SK-N-MC (cell line): Measurements from ENCODE around the gene ECM2.

ENCODE experiments used
- EZH2 ChIP-seq: fragments of 200-600 bp; sonication (generic); IDR thresholded peaks from one replicate; pipeline ENCODE4 v1.6.1; 2017; ENCODE audit warnings: antibody characterized with exemption
- FOXP2 ChIP-seq: optimal IDR thresholded peaks from 2 replicates; pipeline ENCODE3; 2011; ENCODE audit warnings: mild to moderate bottlenecking, moderate library complexity; ENCODE audit not compliant: insufficient read depth; ENCODE audit errors: extremely low read length, control extremely low read depth
- POLR2AphosphoS5 ChIP-seq: IDR thresholded peaks from 2 replicates; pipeline ENCODE4 v1.6.1; 2012; ENCODE audit warnings: mild to moderate bottlenecking, low read depth, low read length, borderline replicate concordance

DNA sequence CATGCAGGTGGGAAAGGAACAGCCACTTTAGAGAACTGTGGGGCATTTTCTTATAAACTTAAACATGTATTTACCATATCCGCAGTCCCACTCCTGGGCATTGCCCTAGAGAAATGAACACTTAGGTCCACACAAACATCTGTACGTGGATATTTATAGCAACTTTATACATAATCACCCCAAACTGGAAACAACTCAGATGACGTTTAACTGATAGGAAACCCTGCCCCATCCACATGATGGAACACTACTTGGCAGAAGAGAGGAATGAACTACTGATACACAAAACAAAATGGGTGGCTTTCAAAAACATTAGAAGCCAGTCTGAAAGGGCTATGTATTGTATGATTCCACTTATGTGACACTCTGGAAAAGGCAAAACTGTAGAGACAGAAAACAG, 22.4 kb downstream of the ECM2 start:
- TF ChIP-seq EZH2, result no peak
- TF ChIP-seq POLR2AphosphoS5, result no peak
- no peak for TF ChIP-seq FOXP2
